GM19397 (cell line): ENCODE data around the gene USP6NL.

ENCODE experiments used
- ATAC-seq: cut with Tn5 transposase; IDR thresholded peaks from one replicate; pipeline ENCODE4 v1.9.1; 2021; ENCODE audit warnings: mild to moderate bottlenecking, moderate library complexity; ENCODE audit not compliant: unreplicated experiment

USP6NL gene

GRCh38 chr10:11429439-11430052 is 181.9 kb downstream of the USP6NL start:
- ATAC-seq: no peak

GRCh38 chr10:11425676-11426075 is 185.8 kb downstream of the USP6NL start:
- ATAC-seq: no peak

GRCh38 chr10:11425296-11425610 is 186.2 kb downstream of the USP6NL start:
- no peak for ATAC-seq

GRCh38 chr10:11424456-11425295 is 186.8 kb downstream of the USP6NL start:
- ATAC-seq: no peak

GRCh38 chr10:11416974-11417373 is 194.5 kb downstream of the USP6NL start:
- no peak for ATAC-seq

- ATAC-seq: no peak
These were observed 196.4 kb downstream of the USP6NL start for GRCh38 chr10:11415095-11415494.

GRCh38 chr10:11414314-11415038 is 197.0 kb downstream of the USP6NL start:
- ATAC-seq: no peak

- no peak for ATAC-seq
These were observed 199.4 kb downstream of the USP6NL start for GRCh38 chr10:11411926-11412545.

GRCh38 chr10:11409357-11409756 is 202.1 kb downstream of the USP6NL start:
- no peak for ATAC-seq

- no peak for ATAC-seq
These were observed 203.5 kb downstream of the USP6NL start for GRCh38 chr10:11407939-11408338.

GRCh38 chr10:11406746-11407145 is 204.7 kb downstream of the USP6NL start:
- no peak for ATAC-seq

GRCh38 chr10:11404901-11405300 is 206.5 kb downstream of the USP6NL start:
- no peak for ATAC-seq
